SK-N-SH (cell line): ENCODE data around the gene TMEM184B. TPM values are rescaled to one million over a fixed set of nuclear protein-coding genes. Genes with fewer than 3 reads are reported as not detected.

ENCODE experiments used
- CTCF ChIA-PET: fragments of 300-600, 350-600 bp; formaldehyde crosslinking; extraction: SDS; loops from one replicate; lab custom pipeline; 2021; lab: Yijun Ruan, JAX
- POLR2A ChIA-PET: fragments of 350-600 bp; sonication (Branson Sonifier 250); formaldehyde crosslinking; extraction: SDS; loops from one replicate; lab custom pipeline; 2020; ENCODE audit warnings: antibody characterized with exemption, inconsistent platforms; lab: Yijun Ruan, JAX
- DNase-seq: peaks from one replicate; pipeline ENCODE4 v3.0.0; 2012
- H2AFZ ChIP-seq: fragments of 200-600 bp; sonication (generic); 2 replicates; pipeline ENCODE4 v1.8.1; 2016; ENCODE audit warnings: antibody characterized with exemption, mild to moderate bottlenecking, low read depth
- H3F3A ChIP-seq: fragments of 200-600 bp; sonication (generic); replicated peaks from 2 replicates; pipeline ENCODE3; 2016; ENCODE audit warnings: antibody characterized with exemption, mild to moderate bottlenecking; ENCODE audit not compliant: insufficient read depth
- H3K27ac ChIP-seq, 2 experiments: fragments of 200-500 bp in 1 of 2; fragments of 200-600 bp in 1 of 2; sonication (Bioruptor generic) in 1 of 2; sonication (generic), shearing (Covaris generic) in 1 of 2; 2 replicates each; pipeline versions ENCODE4 v1.5.1 to v1.6.1; 2014 to 2016; ENCODE audit warnings: low read depth in 2 of 2, inconsistent platforms in 1 of 2, low read length in 1 of 2, mild to moderate bottlenecking in 1 of 2, mixed read lengths in 1 of 2
- H3K27me3 ChIP-seq: fragments of 200-600 bp; sonication (generic), shearing (Covaris generic); 2 replicates; pipeline ENCODE4 v1.6.1; 2016; ENCODE audit warnings: mixed run types; ENCODE audit not compliant: insufficient read depth
- H3K36me3 ChIP-seq, 2 experiments: fragments of 200-500 bp in 1 of 2; fragments of 200-600 bp in 1 of 2; sonication (Bioruptor generic) in 1 of 2; sonication (generic) in 1 of 2; replicated peaks in 1 of 2; 2 replicates each; pipeline versions ENCODE3 to v1.5.1; 2014 to 2016; ENCODE audit warnings: low read length in 1 of 2, mild to moderate bottlenecking in 1 of 2; ENCODE audit not compliant: insufficient read depth in 2 of 2, control insufficient read depth in 1 of 2
- H3K4me1 ChIP-seq, 2 experiments: fragments of 200-500 bp in 1 of 2; fragments of 200-600 bp in 1 of 2; sonication (Bioruptor generic) in 1 of 2; sonication (generic), shearing (Covaris generic) in 1 of 2; 2 replicates each; pipeline versions ENCODE4 v1.5.1 to v1.6.1; 2014 to 2016; ENCODE audit warnings: low read depth in 1 of 2, low read length in 1 of 2, mixed run types in 1 of 2; ENCODE audit not compliant: insufficient read depth in 2 of 2, control insufficient read depth in 1 of 2
- H3K4me2 ChIP-seq: fragments of 200-600 bp; sonication (generic), shearing (Covaris generic); 2 replicates; pipeline ENCODE4 v1.6.1; 2017; ENCODE audit warnings: mixed run types
- H3K4me3 ChIP-seq, 2 experiments: fragments of 200-500 bp in 1 of 2; fragments of 200-600 bp in 1 of 2; sonication (Bioruptor generic) in 1 of 2; sonication (generic), shearing (Covaris generic) in 1 of 2; 2 replicates each; pipeline versions ENCODE4 v1.5.1 to v1.8.1; 2014 to 2016; ENCODE audit warnings: low read depth in 2 of 2, inconsistent platforms in 1 of 2, low read length in 1 of 2, mild to moderate bottlenecking in 1 of 2, mixed read lengths in 1 of 2, moderate library complexity in 1 of 2
- H3K79me2 ChIP-seq: fragments of 200-600 bp; sonication (generic); 2 replicates; pipeline ENCODE4 v1.8.1; 2017; ENCODE audit warnings: mild to moderate bottlenecking; ENCODE audit not compliant: insufficient read depth
- H3K9ac ChIP-seq: fragments of 200-600 bp; sonication (generic); 2 replicates; pipeline ENCODE4 v1.6.1; 2017; ENCODE audit warnings: mixed run types
- H3K9me2 ChIP-seq: fragments of 200-600 bp; sonication (generic); 2 replicates; pipeline ENCODE4 v1.6.1; 2017; ENCODE audit warnings: mixed run types
- H3K9me3 ChIP-seq: fragments of 200-600 bp; sonication (generic); 2 replicates; pipeline ENCODE4 v1.6.1; 2017; ENCODE audit warnings: mixed run types, mild to moderate bottlenecking, moderate library complexity
- H4K20me1 ChIP-seq: fragments of 200-600 bp; sonication (generic); 2 replicates; pipeline ENCODE4 v1.6.1; 2017; ENCODE audit warnings: mild to moderate bottlenecking, mixed run types; ENCODE audit not compliant: insufficient read depth
- ELF1 ChIP-seq: IDR thresholded peaks from 2 replicates; pipeline ENCODE4 v1.4.0; 2012
- FOXJ3 ChIP-seq: sonication (generic); formaldehyde crosslinking; IDR thresholded peaks from 2 replicates; pipeline ENCODE4 v1.5.1; 2020; ENCODE audit warnings: mild to moderate bottlenecking, missing genetic modification reagents
- FOXM1 ChIP-seq: IDR thresholded peaks from 2 replicates; pipeline ENCODE4 v1.4.0; 2012; ENCODE audit warnings: low read depth, mild to moderate bottlenecking
- GATA2 ChIP-seq: sonication (generic); formaldehyde crosslinking; IDR thresholded peaks from 2 replicates; pipeline ENCODE4 v1.5.0; 2020; ENCODE audit warnings: mild to moderate bottlenecking, missing genetic modification reagents
- MAX ChIP-seq: IDR thresholded peaks from 2 replicates; pipeline ENCODE4 v1.4.0; 2012; ENCODE audit warnings: low read depth
- MEF2A ChIP-seq: IDR thresholded peaks from 2 replicates; pipeline ENCODE4 v1.4.0; 2012; ENCODE audit warnings: low read depth, borderline replicate concordance
- MXI1 ChIP-seq: IDR thresholded peaks from 2 replicates; pipeline ENCODE4 v1.6.1; 2012; ENCODE audit warnings: mild to moderate bottlenecking, low read depth, low read length, improper control_type of control experiment
- PBX3 ChIP-seq: IDR thresholded peaks from 2 replicates; pipeline ENCODE4; 2012
- RAD21 ChIP-seq: IDR thresholded peaks from 2 replicates; pipeline ENCODE4 v1.6.1; 2012; ENCODE audit warnings: mild to moderate bottlenecking, low read length
- SIN3A ChIP-seq: IDR thresholded peaks from 2 replicates; pipeline ENCODE4 v1.6.1; 2012; ENCODE audit warnings: low read depth, mild to moderate bottlenecking, low read length, moderate library complexity, borderline replicate concordance
- SMC3 ChIP-seq: IDR thresholded peaks from 2 replicates; pipeline ENCODE4 v1.6.1; 2012; ENCODE audit warnings: low read depth, low read length, improper control_type of control experiment
- TAF1 ChIP-seq: IDR thresholded peaks from 2 replicates; pipeline ENCODE4 v1.6.1; 2012; ENCODE audit warnings: low read depth, mild to moderate bottlenecking, low read length, moderate library complexity, borderline replicate concordance
- TEAD4 ChIP-seq: IDR thresholded peaks from 2 replicates; pipeline ENCODE4 v1.4.0; 2012; ENCODE audit warnings: mild to moderate bottlenecking, borderline replicate concordance; ENCODE audit not compliant: insufficient read depth
- USF1 ChIP-seq: IDR thresholded peaks from 2 replicates; pipeline ENCODE4 v1.4.0; 2012; ENCODE audit warnings: low read depth, borderline replicate concordance
- ZBTB33 ChIP-seq: IDR thresholded peaks from 2 replicates; pipeline ENCODE4 v1.4.0; 2012; ENCODE audit warnings: low read depth, borderline replicate concordance
- whole genome bisulfite sequencing: methylation state at CpG from one replicate; pipeline ENCODE4 v1.1.6; 2017; ENCODE audit warnings: low lambda C conversion rate; 5-methylcytosine and 5-hydroxymethylcytosine counted together
- polyA plus RNA-seq, 3 experiments: library from polyadenylated mRNA; depleted of rRNA; stranded (reverse); fragments of >200 nt; gene quantifications; 2 replicates each; pipeline ENCODE4 v1.2.3, GENCODE V29; 2012

TMEM184B gene
- polyA plus RNA-seq, 1 of the 3 experiments (the other 2 are of a cell fraction), result 25.3 TPM

- TF ChIP-seq PBX3, result no peak
- no peak for TF ChIP-seq ELF1
- TF ChIP-seq FOXM1, result no peak
- TF ChIP-seq MXI1, result no peak
- no peak for TF ChIP-seq TAF1
- TF ChIP-seq GATA2 (CRISPR knock-in tag), result no peak
- no peak for TF ChIP-seq MAX
- TF ChIP-seq FOXJ3 (CRISPR knock-in tag), result no peak
- TF ChIP-seq SIN3A, result no peak
- TF ChIP-seq ZBTB33, result no peak
- TF ChIP-seq SMC3, result no peak
- no peak for TF ChIP-seq USF1
- TF ChIP-seq TEAD4, result no peak
- TF ChIP-seq MEF2A, result no peak
- TF ChIP-seq RAD21, result no peak
- no peak overlapping the region for H3K4me3 ChIP-seq
Measured at GRCh38 chr22:38318792-38319773, 46.3 kb upstream of the TMEM184B start.

More at GRCh38 chr22:38318792-38319773, 46.3 kb upstream of the TMEM184B start:
- H3K27ac ChIP-seq, result peak overlapping the region in 1 of 2 experiments; percentile 86; a peak in 2 of 4 replicates
- WGBS, result 87% methylated on average over 10 of the region's 14 CpGs
- H3K9me2 ChIP-seq, result no peaks in the 10 kb centered on the region
- H3K27me3 ChIP-seq, result no peaks in the 10 kb centered on the region
- peak overlapping the region; percentile 54; the same call in 1 of the 2 replicates for H3K9ac ChIP-seq
- peaks cover 28% of the 10 kb centered on the region for H3K79me2 ChIP-seq
- H3K4me2 ChIP-seq, result 0 out of 2 replicates have a peak overlapping the region, but pooled peaks have one; percentile 59
- CTCF ChIA-PET, result no interaction called here
- peaks cover 20% of the 10 kb centered on the region for H4K20me1 ChIP-seq
- POLR2A ChIA-PET, result no interaction called here
- DNase-seq, result no peak
- H3K9me3 ChIP-seq, result no peaks in the 10 kb centered on the region
- peaks cover 12% of the 10 kb centered on the region for H3F3A ChIP-seq
- H3K4me1 ChIP-seq, result peaks cover 9 to 16% of the 10 kb centered on the region in 2 experiments; a peak in 2 of 4 replicates
- H2AFZ ChIP-seq, result no peak overlapping the region
- no peaks in the 10 kb centered on the region for H3K36me3 ChIP-seq
